Liver (tissue), 3 donors: ENCODE data around the gene KRT84.

ENCODE experiments used
- EGR1 ChIP-seq, 2 donors: IDR thresholded peaks; 2 replicates each; pipeline ENCODE4 v1.6.1; 2016 to 2018; ENCODE audit warnings: antibody characterized with exemption in 2 of 2, low read depth in 2 of 2
- FOXA1 ChIP-seq: IDR thresholded peaks from 2 replicates; pipeline ENCODE4 v1.6.1; 2016; ENCODE audit warnings: antibody characterized with exemption
- JUND ChIP-seq, 2 donors: IDR thresholded peaks; 2 replicates each; pipeline ENCODE4 v1.6.1; 2016; ENCODE audit warnings: antibody characterized with exemption in 2 of 2
- RAD21 ChIP-seq, 2 donors: IDR thresholded peaks; 2 replicates each; pipeline ENCODE4 v1.6.1; 2016; ENCODE audit warnings: antibody characterized with exemption in 2 of 2, mild to moderate bottlenecking in 2 of 2
- RXRA ChIP-seq, 2 donors: IDR thresholded peaks; 2 replicates each; pipeline ENCODE4 v1.6.1; 2017 to 2018; ENCODE audit warnings: antibody characterized with exemption in 2 of 2, mild to moderate bottlenecking in 1 of 2
- TAF1 ChIP-seq: conservative IDR thresholded peaks from 2 replicates; pipeline ENCODE4 v1.6.1; 2016; ENCODE audit warnings: antibody characterized with exemption, mild to moderate bottlenecking
- YY1 ChIP-seq: IDR thresholded peaks from 2 replicates; pipeline ENCODE4 v1.6.1; 2016; ENCODE audit warnings: antibody characterized with exemption, mild to moderate bottlenecking
- TF ChIP-seq, protein P1 (sequence below): fragments of 150-350 bp; IDR thresholded peaks from 2 replicates; pipeline ENCODE4 v1.5.1; 2017; ENCODE audit warnings: improper control_type of control experiment, low read depth, low read length; ENCODE audit not compliant: missing input control
- TF ChIP-seq, protein P2 (sequence below): IDR thresholded peaks from 2 replicates; pipeline ENCODE4 v1.6.1; 2016; ENCODE audit warnings: antibody characterized with exemption
- TF ChIP-seq, protein P3 (sequence below): IDR thresholded peaks from 2 replicates; pipeline ENCODE4 v1.6.1; 2016; ENCODE audit warnings: antibody characterized with exemption
- donor health status: healthy.
- donor health status: healthy.

DNA sequence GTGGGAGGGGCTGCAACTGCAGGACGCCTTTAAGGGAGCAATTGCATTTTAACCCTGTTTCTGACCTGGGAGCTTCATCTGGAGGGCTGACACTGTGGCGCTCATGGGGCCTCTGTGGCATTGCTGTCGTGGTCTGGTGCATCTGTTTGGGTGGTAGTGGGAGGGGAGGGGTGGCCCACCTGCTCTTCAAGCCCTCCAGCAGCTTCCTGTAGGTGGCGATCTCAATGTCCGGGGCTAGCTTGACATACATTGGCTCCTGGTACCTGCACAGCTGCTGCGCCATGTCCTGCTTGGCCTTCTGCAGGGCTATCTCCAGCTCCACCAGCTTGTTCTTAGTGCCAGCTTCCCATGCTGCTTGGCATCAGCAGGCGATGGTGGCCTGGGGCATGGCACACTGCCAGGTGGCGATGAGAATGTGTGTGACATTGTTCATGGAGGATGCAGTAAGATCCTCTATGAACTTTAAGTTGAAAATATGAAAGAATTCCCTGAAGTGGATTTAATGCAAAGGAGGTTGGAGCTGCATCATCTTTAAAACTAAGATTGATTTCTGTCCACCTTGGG, 28.4 kb upstream of the KRT84 start:
- TF ChIP-seq, protein P1, sequence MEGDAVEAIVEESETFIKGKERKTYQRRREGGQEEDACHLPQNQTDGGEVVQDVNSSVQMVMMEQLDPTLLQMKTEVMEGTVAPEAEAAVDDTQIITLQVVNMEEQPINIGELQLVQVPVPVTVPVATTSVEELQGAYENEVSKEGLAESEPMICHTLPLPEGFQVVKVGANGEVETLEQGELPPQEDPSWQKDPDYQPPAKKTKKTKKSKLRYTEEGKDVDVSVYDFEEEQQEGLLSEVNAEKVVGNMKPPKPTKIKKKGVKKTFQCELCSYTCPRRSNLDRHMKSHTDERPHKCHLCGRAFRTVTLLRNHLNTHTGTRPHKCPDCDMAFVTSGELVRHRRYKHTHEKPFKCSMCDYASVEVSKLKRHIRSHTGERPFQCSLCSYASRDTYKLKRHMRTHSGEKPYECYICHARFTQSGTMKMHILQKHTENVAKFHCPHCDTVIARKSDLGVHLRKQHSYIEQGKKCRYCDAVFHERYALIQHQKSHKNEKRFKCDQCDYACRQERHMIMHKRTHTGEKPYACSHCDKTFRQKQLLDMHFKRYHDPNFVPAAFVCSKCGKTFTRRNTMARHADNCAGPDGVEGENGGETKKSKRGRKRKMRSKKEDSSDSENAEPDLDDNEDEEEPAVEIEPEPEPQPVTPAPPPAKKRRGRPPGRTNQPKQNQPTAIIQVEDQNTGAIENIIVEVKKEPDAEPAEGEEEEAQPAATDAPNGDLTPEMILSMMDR, result no peak
- TF ChIP-seq, protein P2, sequence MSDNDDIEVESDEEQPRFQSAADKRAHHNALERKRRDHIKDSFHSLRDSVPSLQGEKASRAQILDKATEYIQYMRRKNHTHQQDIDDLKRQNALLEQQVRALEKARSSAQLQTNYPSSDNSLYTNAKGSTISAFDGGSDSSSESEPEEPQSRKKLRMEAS, result no peak
- no peak for TF ChIP-seq TAF1
- TF ChIP-seq, protein P3, sequence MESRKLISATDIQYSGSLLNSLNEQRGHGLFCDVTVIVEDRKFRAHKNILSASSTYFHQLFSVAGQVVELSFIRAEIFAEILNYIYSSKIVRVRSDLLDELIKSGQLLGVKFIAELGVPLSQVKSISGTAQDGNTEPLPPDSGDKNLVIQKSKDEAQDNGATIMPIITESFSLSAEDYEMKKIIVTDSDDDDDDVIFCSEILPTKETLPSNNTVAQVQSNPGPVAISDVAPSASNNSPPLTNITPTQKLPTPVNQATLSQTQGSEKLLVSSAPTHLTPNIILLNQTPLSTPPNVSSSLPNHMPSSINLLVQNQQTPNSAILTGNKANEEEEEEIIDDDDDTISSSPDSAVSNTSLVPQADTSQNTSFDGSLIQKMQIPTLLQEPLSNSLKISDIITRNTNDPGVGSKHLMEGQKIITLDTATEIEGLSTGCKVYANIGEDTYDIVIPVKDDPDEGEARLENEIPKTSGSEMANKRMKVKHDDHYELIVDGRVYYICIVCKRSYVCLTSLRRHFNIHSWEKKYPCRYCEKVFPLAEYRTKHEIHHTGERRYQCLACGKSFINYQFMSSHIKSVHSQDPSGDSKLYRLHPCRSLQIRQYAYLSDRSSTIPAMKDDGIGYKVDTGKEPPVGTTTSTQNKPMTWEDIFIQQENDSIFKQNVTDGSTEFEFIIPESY, result no peak
- TF ChIP-seq EGR1 (IDR thresholded peaks at IDR 0.05; ENCODE audit: low read depth in 2 of 2), result no peak
- TF ChIP-seq JUND (IDR thresholded peaks at IDR 0.05), result no peak
- no peak for TF ChIP-seq FOXA1
- TF ChIP-seq RXRA (IDR thresholded peaks at IDR 0.05), result no peak
- no peak for TF ChIP-seq RAD21 (IDR thresholded peaks at IDR 0.05)
- TF ChIP-seq YY1, result no peak
